Endothelial cell of umbilical vein (primary cell): ENCODE data around the gene SERPINE1. TPM values are rescaled to one million over a fixed set of nuclear protein-coding genes. Genes with fewer than 3 reads are reported as not detected.

Experiments used
- BruUV-seq: library from RNA; stranded (reverse); fragments of 400-500 nt; replicated peaks from 2 replicates; lab custom pipeline; 2021; lab: Mats Ljungman, UMichigan
- CTCF ChIA-PET: fragments of 300-600, 350-600 bp; sonication (Branson Sonifier 250); formaldehyde crosslinking; loops from one replicate; lab custom pipeline; 2021; ENCODE audit warnings: antibody characterized with exemption, inconsistent platforms; lab: Charles Lee
- POLR2A ChIA-PET: fragments of 300-600, 350-600 bp; sonication (Branson Sonifier 250); formaldehyde crosslinking; loops from one replicate; lab custom pipeline; 2021; ENCODE audit warnings: antibody characterized with exemption, inconsistent platforms; lab: Charles Lee
- DNase-seq: peaks from one replicate; pipeline ENCODE4 v3.0.0-alpha.2; 2011; ENCODE audit warnings: low read depth, low spot score
- FAIRE-seq: peaks from 2 replicates; lab custom pipeline; 2011; peaks lifted over from hg19 to GRCh38; lab: Jason Lieb, UNC
- H2AFZ ChIP-seq: 2 replicates; pipeline ENCODE4 v1.6.0; 2012; ENCODE audit warnings: low read depth, low read length, control low read depth, inconsistent platforms
- H3K27ac ChIP-seq: 2 replicates; pipeline ENCODE4 v1.5.1; 2011; ENCODE audit warnings: low read depth, mild to moderate bottlenecking, control low read depth, low read length, moderate library complexity; ENCODE audit not compliant: insufficient read depth
- H3K27me3 ChIP-seq, 2 experiments: 2 replicates each; pipeline versions ENCODE4 v1.6.0 to v1.6.1; 2011; ENCODE audit warnings: low read length in 2 of 2, mixed read lengths in 1 of 2; ENCODE audit not compliant: control insufficient read depth in 2 of 2, insufficient read depth in 2 of 2
- H3K36me3 ChIP-seq, 2 experiments: 2 replicates in 1 of 2; 3 replicates in 1 of 2; pipeline ENCODE4 v1.5.1; 2011; ENCODE audit warnings: low read length in 2 of 2, mild to moderate bottlenecking in 1 of 2, moderate library complexity in 1 of 2; ENCODE audit not compliant: control insufficient read depth in 2 of 2, insufficient read depth in 2 of 2; ENCODE audit errors: extremely low read depth in 1 of 2
- H3K4me1 ChIP-seq: 3 replicates; pipeline ENCODE4 v1.5.1; 2011; ENCODE audit warnings: mild to moderate bottlenecking, low read length; ENCODE audit not compliant: control insufficient read depth, insufficient read depth; ENCODE audit errors: extremely low read depth
- H3K4me2 ChIP-seq: 2 replicates; pipeline ENCODE4 v1.6.1; 2011; ENCODE audit warnings: low read length, control low read depth, mixed read lengths; ENCODE audit not compliant: insufficient read depth
- H3K4me3 ChIP-seq, 3 experiments: fragments of 200-600 bp in 1 of 3; sonication (generic), shearing (Covaris generic) in 1 of 3; replicated peaks in 1 of 3; 2 replicates each; pipeline ENCODE4 v1.5.1; 2011 to 2016; ENCODE audit warnings: control low read depth in 3 of 3, low read length in 3 of 3, mild to moderate bottlenecking in 2 of 3, inconsistent platforms in 1 of 3, low read depth in 1 of 3, moderate library complexity in 1 of 3; ENCODE audit not compliant: insufficient read depth in 1 of 3
- H3K79me2 ChIP-seq: 2 replicates; pipeline ENCODE4 v1.6.0; 2012; ENCODE audit warnings: low read length, inconsistent platforms; ENCODE audit not compliant: control insufficient read depth, insufficient read depth
- H3K9ac ChIP-seq: replicated peaks from 2 replicates; pipeline ENCODE3; 2011; ENCODE audit warnings: low read length, control low read depth; ENCODE audit not compliant: insufficient read depth; ENCODE audit errors: extremely low read depth
- H3K9me1 ChIP-seq: replicated peaks from 3 replicates; pipeline ENCODE4 v1.6.0; 2011; ENCODE audit warnings: mild to moderate bottlenecking, low read length; ENCODE audit not compliant: control insufficient read depth, insufficient read depth; ENCODE audit errors: extremely low read depth
- H3K9me3 ChIP-seq: replicated peaks from 2 replicates; pipeline ENCODE4 v1.5.1; 2012; ENCODE audit warnings: low read length, inconsistent platforms; ENCODE audit not compliant: control insufficient read depth, insufficient read depth
- H4K20me1 ChIP-seq: replicated peaks from 2 replicates; pipeline ENCODE3; 2011; ENCODE audit warnings: mild to moderate bottlenecking, low read length; ENCODE audit not compliant: control insufficient read depth, insufficient read depth; ENCODE audit errors: extremely low read depth
- CTCF ChIP-seq, 2 donors: IDR thresholded peaks; 1 replicate in 1 of 2; 2 replicates in 1 of 2; pipeline ENCODE4 v1.5.1; 2011; ENCODE audit warnings: low read length in 2 of 2, mild to moderate bottlenecking in 2 of 2, moderate library complexity in 2 of 2, control low read depth in 1 of 2, inconsistent platforms in 1 of 2, low read depth in 1 of 2; ENCODE audit not compliant: insufficient read depth in 1 of 2; ENCODE audit errors: extremely low read depth in 1 of 2
- EZH2 ChIP-seq: IDR thresholded peaks from 2 replicates; pipeline ENCODE4 v1.6.1; 2012; ENCODE audit warnings: borderline replicate concordance, low read depth, mild to moderate bottlenecking, moderate library complexity, low read length, inconsistent platforms; ENCODE audit not compliant: severe bottlenecking
- FOS ChIP-seq: IDR thresholded peaks from 2 replicates; pipeline ENCODE4 v1.6.1; 2011; ENCODE audit warnings: mild to moderate bottlenecking, low read length, moderate library complexity, borderline replicate concordance; ENCODE audit not compliant: insufficient read depth
- JUN ChIP-seq: IDR thresholded peaks from 2 replicates; pipeline ENCODE4 v1.6.1; 2011; ENCODE audit warnings: borderline replicate concordance, low read depth; ENCODE audit not compliant: insufficient read length, insufficient read depth
- MAX ChIP-seq: IDR thresholded peaks from 2 replicates; pipeline ENCODE4 v1.6.1; 2011; ENCODE audit not compliant: insufficient read depth, insufficient read length
- MYC ChIP-seq: IDR thresholded peaks from one replicate; pipeline ENCODE4 v1.6.1; 2011; ENCODE audit warnings: mild to moderate bottlenecking, low read depth, low read length
- POLR2AphosphoS5 ChIP-seq: IDR thresholded peaks from 2 replicates; pipeline ENCODE4 v1.6.1; 2012; ENCODE audit warnings: low read depth, mild to moderate bottlenecking, control low read depth, low read length, moderate library complexity; ENCODE audit not compliant: insufficient read depth
- dilution Hi-C: fragments of 300-500 bp; cut with MboI; formaldehyde crosslinking; loops from one replicate; pipeline ENCODE4 v1.15.0; 2019; ENCODE audit warnings: low sequenced_read_pairs; ENCODE audit not compliant: extremely low pct_ligation_motif_present
- intact Hi-C: fragments of 100-400 bp; cut with micrococcal nuclease; formaldehyde crosslinking; loops from one replicate; pipeline ENCODE4 v1.10.0; 2022
- polyA plus RNA-seq, 4 experiments: library from polyadenylated mRNA; depleted of rRNA in 3 of 4; stranded (reverse) in 3 of 4; unstranded in 1 of 4; fragments of >200 nt; gene quantifications; 2 replicates each; pipeline versions ENCODE4 v1.2.1 to v1.2.3, GENCODE V29; 2011 to 2012; ENCODE audit warnings: missing spikeins in 1 of 4
- total RNA-seq: library from RNA; stranded (reverse); gene quantifications from 2 replicates; pipeline ENCODE4 v1.2.3, GENCODE V29; 2021

The SERPINE1 gene
- total and polyA plus RNA-seq, 2 donors (not counting 3 experiments of a cell fraction or from before 2014, with no cell fraction given), result 2,296 to 4,637 TPM

- intact Hi-C loops (no loop called here), dilution Hi-C loops (no loop called here)
- Histone ChIP-seq H3K27ac (no peak within 1 kb of the TSS), H3K9me1 (no peaks in the 10 kb centered on the region), H3K4me3 (no peak within 1 kb of the TSS), H3K27me3 (peaks cover 37 to 48% of the 10 kb centered on the region in 2 experiments), H3K36me3 (no peaks in the 10 kb centered on the region), H2AFZ (no peak within 1 kb of the TSS), H4K20me1 (no peaks in the 10 kb centered on the region), H3K79me2 (no peaks in the 10 kb centered on the region), H3K4me1 (no peaks in the 10 kb centered on the region), H3K9ac (no peak within 1 kb of the TSS), H3K9me3 (no peaks in the 10 kb centered on the region), H3K4me2 (no peak within 1 kb of the TSS)
- no TSS peak for BruUV-seq
- DNase-seq (no peak), FAIRE-seq (no peak)
- TF ChIP-seq EZH2, result peak; percentile 93
- no peak for TF ChIP-seq MAX
- ChIA-PET POLR2A (no interaction called here), CTCF (interaction anchor here (1.0 kb wide), 2 partner anchors 12 to 36 kb away, joined by 4 to 5 read pairs; no protein-coding TSS in a partner anchor)
These were observed 53.3 kb downstream of the SERPINE1 start, which contains the start of gene NAT16 for GRCh38 chr7:101180130-101180755. Gene NAT16 (minus strand): TSS chr7:101180293. CDS start chr7:101174807, 5,486 bp downstream.

GRCh38 chr7:101185258-101185839 is 58.4 kb downstream of the SERPINE1 start:
- intact Hi-C loops, result no loop called here
- no peak overlapping the region for H3K27ac ChIP-seq

More at GRCh38 chr7:101185258-101185839, 58.4 kb downstream of the SERPINE1 start:
- no peaks in the 10 kb centered on the region for H3K9me3 ChIP-seq
- H2AFZ ChIP-seq, result no peak overlapping the region
- H3K9me1 ChIP-seq, result no peaks in the 10 kb centered on the region
- no peak overlapping the region for H3K9ac ChIP-seq
- peaks cover 6 to 10% of the 10 kb centered on the region in 2 experiments for H3K27me3 ChIP-seq
- DNase-seq, result no peak
- H3K36me3 ChIP-seq, result no peaks in the 10 kb centered on the region
- BruUV-seq, result no TSS peak
- no peak overlapping the region for H3K4me2 ChIP-seq
- ChIA-PET POLR2A (no interaction called here), CTCF (interaction anchor here (1.0 to 1.8 kb wide), 2 partner anchors 41 to 97 kb away, joined by 4 to 12 read pairs; no protein-coding TSS in a partner anchor)
- H3K79me2 ChIP-seq, result no peaks in the 10 kb centered on the region
- FAIRE-seq, result no peak
- H3K4me3 ChIP-seq, result no peak overlapping the region
- no peaks in the 10 kb centered on the region for H4K20me1 ChIP-seq
- no peak for TF ChIP-seq POLR2AphosphoS5
- no peak for TF ChIP-seq FOS
- no peak for TF ChIP-seq MYC
- no peak for TF ChIP-seq CTCF (IDR thresholded peaks at IDR 0.05; ENCODE audit: extremely low read depth in 1 of 2, insufficient read depth in 1 of 2, low read depth in 1 of 2, low read length in 2 of 2)
- no peak for TF ChIP-seq JUN
- no peaks in the 10 kb centered on the region for H3K4me1 ChIP-seq
- dilution Hi-C loops, result no loop called here
